Fibroblast of lung (primary cell): ENCODE data around the gene FBXW9. TPM values are rescaled to one million over a fixed set of nuclear protein-coding genes. Genes with fewer than 3 reads are reported as not detected.
A peak's percentile ranks its signal among the peaks of the same experiment; 100 is the strongest.

Source experiments
- DNase-seq, 2 donors: peaks; one replicate each; pipeline versions ENCODE4 v3.0.0 to v3.0.0-alpha.2; 2010; ENCODE audit warnings: low read depth in 2 of 2
- H2AFZ ChIP-seq: 2 replicates; pipeline ENCODE4 v1.5.1; 2012; ENCODE audit warnings: low read length, control low read depth, inconsistent platforms
- H3K27ac ChIP-seq: 2 replicates; pipeline ENCODE4 v1.5.1; 2011; ENCODE audit warnings: low read length, control low read depth; ENCODE audit not compliant: insufficient read depth
- H3K27me3 ChIP-seq: 2 replicates; pipeline ENCODE4 v1.5.1; 2011; ENCODE audit warnings: mild to moderate bottlenecking, low read length; ENCODE audit not compliant: control insufficient read depth, insufficient read depth
- H3K36me3 ChIP-seq: 2 replicates; pipeline ENCODE4 v1.5.1; 2011; ENCODE audit warnings: low read length; ENCODE audit not compliant: control insufficient read depth, insufficient read depth
- H3K4me1 ChIP-seq: 2 replicates; pipeline ENCODE4 v1.5.1; 2011; ENCODE audit warnings: low read length; ENCODE audit not compliant: control insufficient read depth, insufficient read depth; ENCODE audit errors: extremely low read depth
- H3K4me2 ChIP-seq: 2 replicates; pipeline ENCODE4 v1.5.1; 2011; ENCODE audit warnings: low read length, control low read depth; ENCODE audit not compliant: insufficient read depth; ENCODE audit errors: extremely low read depth
- H3K4me3 ChIP-seq, 4 experiments: fragments of 200-600 bp in 1 of 4; sonication (generic) in 1 of 4; replicated peaks in 1 of 4; 2 replicates each; pipeline ENCODE4 v1.5.1; 2011 to 2016; ENCODE audit warnings: low read length in 4 of 4, low read depth in 3 of 4, mild to moderate bottlenecking in 3 of 4, control low read depth in 2 of 4, inconsistent platforms in 1 of 4, mixed read lengths in 1 of 4; ENCODE audit not compliant: insufficient read depth in 1 of 4; ENCODE audit errors: control extremely low read depth in 1 of 4
- H3K79me2 ChIP-seq: 2 replicates; pipeline ENCODE4 v1.5.1; 2012; ENCODE audit warnings: mild to moderate bottlenecking, low read length, inconsistent platforms; ENCODE audit not compliant: control insufficient read depth, insufficient read depth
- H3K9ac ChIP-seq: 2 replicates; pipeline ENCODE4 v1.5.1; 2011; ENCODE audit warnings: mild to moderate bottlenecking, low read length, control low read depth; ENCODE audit not compliant: insufficient read depth
- H3K9me3 ChIP-seq: 2 replicates; pipeline ENCODE4 v1.5.1; 2012; ENCODE audit warnings: low read depth, low read length; ENCODE audit not compliant: control insufficient read depth, insufficient read depth
- H4K20me1 ChIP-seq: 2 replicates; pipeline ENCODE4 v1.5.1; 2011; ENCODE audit warnings: low read length; ENCODE audit not compliant: control insufficient read depth, insufficient read depth; ENCODE audit errors: extremely low read depth
- CTCF ChIP-seq, 2 donors: IDR thresholded peaks in 1 of 2; conservative IDR thresholded peaks in 1 of 2; 1 replicate in 1 of 2; 2 replicates in 1 of 2; pipeline ENCODE4 v1.5.1; 2011 to 2012; ENCODE audit warnings: low read length in 2 of 2, control low read depth in 1 of 2, inconsistent platforms in 1 of 2, low read depth in 1 of 2, mild to moderate bottlenecking in 1 of 2
- EZH2 ChIP-seq: IDR thresholded peaks from 2 replicates; pipeline ENCODE4 v1.5.1; 2012; ENCODE audit warnings: low read length, control low read depth, mild to moderate bottlenecking; ENCODE audit errors: missing control alignments
- polyA plus RNA-seq, 2 donors: library from polyadenylated mRNA; depleted of rRNA in 1 of 2; stranded (reverse) in 1 of 2; unstranded in 1 of 2; fragments of >200 nt; gene quantifications; 2 replicates each; pipeline ENCODE4 v1.2.1, GENCODE V29; 2011 to 2012; ENCODE audit warnings: missing spikeins in 1 of 2
- total RNA-seq: library from RNA; depleted of rRNA; stranded (reverse); fragments of >200 nt; gene quantifications from 2 replicates; pipeline ENCODE4 v1.2.1, GENCODE V29; 2014

Gene FBXW9
- total and polyA plus RNA-seq, 2 donors (not counting 1 experiment from before 2014, with no cell fraction given), result 3.3 to 4.4 TPM

GRCh38 chr19:12675399-12675798 lies 21.0 kb downstream of the FBXW9 start:
- no peak for DNase-seq
- peaks cover 37% of the 10 kb centered on the region for H3K36me3 ChIP-seq

GRCh38 chr19:12672744-12673143 lies 23.7 kb downstream of the FBXW9 start:
- no peak for TF ChIP-seq EZH2
- Histone ChIP-seq H3K9me3 (no peaks in the 10 kb centered on the region), H3K9ac (no peak overlapping the region), H3K4me3 (no peak overlapping the region), H3K36me3 (peaks cover 31% of the 10 kb centered on the region), H2AFZ (no peak overlapping the region), H3K4me2 (no peak overlapping the region), H3K4me1 (peaks cover 9% of the 10 kb centered on the region), H3K27me3 (no peaks in the 10 kb centered on the region), H3K27ac (no peak overlapping the region), H4K20me1 (no peaks in the 10 kb centered on the region), H3K79me2 (peaks cover 24% of the 10 kb centered on the region)
- no peak for DNase-seq

More at GRCh38 chr19:12675399-12675798, 21.0 kb downstream of the FBXW9 start:
- no peaks in the 10 kb centered on the region for H4K20me1 ChIP-seq
- H3K9ac ChIP-seq, result no peak overlapping the region
- H3K27me3 ChIP-seq, result no peaks in the 10 kb centered on the region
- H3K4me2 ChIP-seq, result no peak overlapping the region
- peaks cover 3% of the 10 kb centered on the region for H3K4me1 ChIP-seq
- no peak overlapping the region for H3K27ac ChIP-seq
- no peak overlapping the region for H2AFZ ChIP-seq
- TF ChIP-seq CTCF (conservative IDR thresholded peaks at IDR 0.05 in 1 of 2, IDR thresholded peaks at IDR 0.05 in 1 of 2; ENCODE audit: low read depth in 1 of 2, low read length in 2 of 2) (no peak), EZH2 (no peak)
- H3K79me2 ChIP-seq, result peaks cover 14% of the 10 kb centered on the region
- no peaks in the 10 kb centered on the region for H3K9me3 ChIP-seq
- no peak overlapping the region for H3K4me3 ChIP-seq

GRCh38 chr19:12670159-12670928 lies 26.1 kb downstream of the FBXW9 start:
- Histone ChIP-seq H3K27me3 (no peaks in the 10 kb centered on the region), H3K79me2 (peaks cover 30% of the 10 kb centered on the region), H3K4me3 (peak overlapping the region; percentile 86 to 94 (median 88)), H3K4me1 (peaks cover 12% of the 10 kb centered on the region), H3K4me2 (peak overlapping the region; percentile 77), H3K9ac (peak overlapping the region; percentile 91), H3K36me3 (peaks cover 15% of the 10 kb centered on the region), H4K20me1 (no peaks in the 10 kb centered on the region), H2AFZ (peak overlapping the region; percentile 97), H3K27ac (peak overlapping the region; percentile 100), H3K9me3 (no peaks in the 10 kb centered on the region)
- TF ChIP-seq EZH2 (no peak), CTCF (conservative IDR thresholded peaks at IDR 0.05 in 1 of 2, IDR thresholded peaks at IDR 0.05 in 1 of 2; ENCODE audit: low read depth in 1 of 2, low read length in 2 of 2) (no peak)
- DNase-seq, result no peak
